Thyroid gland (tissue), 4 donors: ENCODE measurements around the gene NEURL4. TPM values are rescaled to one million over a fixed set of nuclear protein-coding genes. Genes with fewer than 3 reads are reported as not detected.

Experiments used
- DNase-seq, 2 donors: peaks; one replicate each; pipeline ENCODE4 v3.0.0-alpha.2; 2019
- H3K27ac ChIP-seq, 3 donors: fragments of 200-600 bp; sonication (generic); 1 replicate in 2 of 3; 2 replicates in 1 of 3; pipeline ENCODE4 v1.5.1; 2016 to 2019; ENCODE audit warnings: mild to moderate bottlenecking in 1 of 3, moderate library complexity in 1 of 3
- H3K27me3 ChIP-seq: fragments of 200-600 bp; sonication (generic); one replicate; pipeline ENCODE4 v1.5.1; 2019
- H3K36me3 ChIP-seq, 2 donors: fragments of 200-600 bp; sonication (generic); one replicate each; pipeline ENCODE4 v1.5.1; 2016 to 2019
- H3K4me1 ChIP-seq, 2 donors: fragments of 200-600 bp; sonication (generic); one replicate each; pipeline ENCODE4 v1.5.1; 2017 to 2019
- H3K4me3 ChIP-seq, 3 donors: fragments of 200-600 bp; sonication (generic); replicated peaks in 1 of 3; 1 replicate in 2 of 3; 2 replicates in 1 of 3; pipeline ENCODE4 v1.5.1; 2016; ENCODE audit warnings: mild to moderate bottlenecking in 1 of 3
- H3K9me3 ChIP-seq: fragments of 200-600 bp; sonication (generic); one replicate; pipeline ENCODE4 v1.5.1; 2017
- CTCF ChIP-seq, 6 experiments: fragments of 200-600 bp in 3 of 6; fragments of 450-650 bp in 3 of 6; sonication (generic) in 3 of 6; IDR thresholded peaks; one replicate each; pipeline ENCODE4 v1.5.1; 2016 to 2019; ENCODE audit warnings: antibody characterized with exemption in 6 of 6, mild to moderate bottlenecking in 2 of 6, inconsistent platforms in 1 of 6, moderate library complexity in 1 of 6
- POLR2A ChIP-seq, 2 donors: fragments of 450-650 bp; IDR thresholded peaks; one replicate each; pipeline ENCODE4 v1.6.1; 2017; ENCODE audit warnings: antibody characterized with exemption in 2 of 2, mild to moderate bottlenecking in 2 of 2, moderate library complexity in 1 of 2
- WGBS, 2 donors: methylation state at CpG; one replicate each; pipeline ENCODE4 v1.1.5; 2017; 5-methylcytosine and 5-hydroxymethylcytosine counted together
- intact Hi-C: fragments of 100-400 bp; cut with DNase I; formaldehyde crosslinking; loops from one replicate; pipeline ENCODE4 v1.15.1; 2023
- total RNA-seq, 4 donors: library from RNA; depleted of rRNA; stranded (reverse); fragments of >200 nt; gene quantifications; one replicate each; pipeline ENCODE4 v1.2.3, GENCODE V29; 2016

NEURL4 gene
- total RNA-seq, 4 donors from 2014 or later = 18.5 to 32.8 (median 22.5) TPM

GRCh38 chr17:7348478-7349242 is 19.5 kb upstream of the NEURL4 start:
- H3K4me3 ChIP-seq = no peak overlapping the region
- no peak for DNase-seq
- no peaks in the 10 kb centered on the region for H3K36me3 ChIP-seq
- no peaks in the 10 kb centered on the region for H3K9me3 ChIP-seq
- 75 to 79% methylated on average over 19 of the region's 19 CpGs for WGBS, 2 donors
- H3K27ac ChIP-seq = no peak overlapping the region
- H3K27me3 ChIP-seq = no peaks in the 10 kb centered on the region
- TF ChIP-seq CTCF (IDR thresholded peaks at IDR 0.05) = no peak
- no peak for TF ChIP-seq POLR2A (IDR thresholded peaks at IDR 0.05)
- peaks cover 21 to 32% of the 10 kb centered on the region in 2 donors for H3K4me1 ChIP-seq
- intact Hi-C loops = no loop called here

GRCh38 chr17:7347630-7348477 is 18.7 kb upstream of the NEURL4 start:
- Histone ChIP-seq H3K27me3 (no peaks in the 10 kb centered on the region), H3K27ac (no peak overlapping the region), H3K36me3 (no peaks in the 10 kb centered on the region), H3K9me3 (no peaks in the 10 kb centered on the region), H3K4me1 (peaks cover 20 to 24% of the 10 kb centered on the region in 2 donors), H3K4me3 (no peak overlapping the region)
- intact Hi-C loops = no loop called here
- TF ChIP-seq CTCF (IDR thresholded peaks at IDR 0.05) (no peak), POLR2A (IDR thresholded peaks at IDR 0.05) (no peak)
- no peak for DNase-seq
- 63 to 80% methylated on average over 14 to 18 of the region's 19 CpGs for WGBS, 2 donors

GRCh38 chr17:7346761-7347614 is 17.9 kb upstream of the NEURL4 start:
- DNase-seq = no peak
- Histone ChIP-seq H3K27me3 (no peaks in the 10 kb centered on the region), H3K27ac (no peak overlapping the region), H3K4me1 (peaks cover 14 to 19% of the 10 kb centered on the region in 2 donors), H3K4me3 (no peak overlapping the region), H3K9me3 (no peaks in the 10 kb centered on the region), H3K36me3 (no peaks in the 10 kb centered on the region)
- 71 to 84% methylated on average over 13 to 18 of the region's 18 CpGs for WGBS, 2 donors
- TF ChIP-seq CTCF (IDR thresholded peaks at IDR 0.05) (no peak), POLR2A (IDR thresholded peaks at IDR 0.05) (no peak)
- intact Hi-C loops = no loop called here

- Histone ChIP-seq H3K9me3 (no peaks in the 10 kb centered on the region), H3K36me3 (no peaks in the 10 kb centered on the region), H3K27ac (no peak overlapping the region), H3K4me3 (no peak overlapping the region), H3K27me3 (no peaks in the 10 kb centered on the region), H3K4me1 (no peaks in the 10 kb centered on the region)
- no peak for DNase-seq
- 65 to 82% methylated on average over 5 to 15 of the region's 15 CpGs for WGBS, 2 donors
- intact Hi-C loops = no loop called here
- TF ChIP-seq CTCF (IDR thresholded peaks at IDR 0.05) (no peak), POLR2A (IDR thresholded peaks at IDR 0.05) (no peak)
These were observed 14.1 kb upstream of the NEURL4 start for GRCh38 chr17:7343250-7343649.
